HG03066 (cell line): Measurements from ENCODE around the gene SUMO1.
"Not testable (repeated sequence)": the region's sequence is repeated elsewhere in the genome, so short reads cannot be mapped to it uniquely, and the experiment has no call there.

Experiments
- ATAC-seq: cut with Tn5 transposase; IDR thresholded peaks from one replicate; pipeline ENCODE4 v1.9.1; 2021; ENCODE audit warnings: low read depth; ENCODE audit not compliant: unreplicated experiment

SUMO1 gene

GRCh38 chr2:202238234-202239197 lies at the start of gene SUMO1:
TSS of gene SUMO1 (minus strand) at chr2:202238597. CDS start at chr2:202238451, 146 bp downstream.
- peak; percentile 94 for ATAC-seq

GRCh38 chr2:202286595-202286994 lies 48.2 kb upstream of the SUMO1 start:
- no peak for ATAC-seq

DNA sequence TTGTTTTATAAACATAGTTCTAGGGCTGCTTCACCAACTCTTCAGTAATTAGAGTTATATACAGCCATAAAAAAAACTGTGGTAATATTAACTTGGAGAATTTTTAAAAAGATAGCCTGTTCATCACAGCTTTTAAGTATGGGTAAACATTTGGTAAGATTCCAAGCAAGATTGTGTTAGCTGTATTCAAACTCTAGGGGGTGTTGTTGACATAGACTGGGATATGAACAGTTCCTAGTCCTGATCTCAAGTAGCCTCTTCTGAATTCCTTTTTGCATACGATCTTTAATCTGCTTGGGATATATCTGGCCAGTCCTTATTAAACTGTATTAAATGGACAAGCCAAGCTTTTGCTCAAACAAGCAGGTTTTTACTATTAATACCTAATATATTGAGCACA lies 40.5 kb upstream of the SUMO1 start:
- ATAC-seq: no peak

DNA sequence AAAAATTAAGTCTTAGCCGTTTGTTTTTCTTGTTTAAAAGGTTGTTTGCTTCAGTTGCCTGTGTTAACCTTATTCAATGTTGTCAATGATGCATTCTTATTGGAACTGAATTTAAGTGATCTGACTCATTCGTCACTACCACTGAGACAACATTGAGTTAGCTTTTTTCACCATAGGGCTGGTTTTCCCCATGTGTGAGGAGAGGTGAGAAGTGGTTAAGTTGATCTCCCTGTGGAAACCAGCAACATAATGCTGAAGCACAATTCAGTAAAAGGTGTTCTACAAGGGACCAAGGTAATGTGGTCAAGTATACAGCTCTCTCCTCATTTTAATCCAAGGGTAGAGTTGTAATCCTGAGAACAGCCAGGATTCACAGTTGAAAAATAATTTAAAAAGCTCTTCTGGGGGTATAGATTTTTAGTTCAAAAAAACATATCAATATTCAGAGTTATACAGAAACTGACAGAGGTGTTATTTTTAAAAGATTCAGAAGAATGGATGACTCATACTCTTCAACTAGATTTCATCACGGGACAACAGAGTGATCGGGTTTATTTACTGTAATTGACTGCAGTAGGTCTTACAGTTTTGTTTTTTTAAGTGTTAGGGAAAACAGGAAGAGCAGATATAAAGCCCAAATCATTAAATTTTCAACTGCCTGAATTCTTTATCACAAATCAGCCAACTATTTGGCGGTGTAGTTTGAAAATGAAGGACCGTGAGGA lies 39.8 kb upstream of the SUMO1 start:
- peak; percentile 62 for ATAC-seq

- not testable (repeated sequence) for ATAC-seq
These were observed 37.8 kb upstream of the SUMO1 start for GRCh38 chr2:202276078-202276720.

DNA sequence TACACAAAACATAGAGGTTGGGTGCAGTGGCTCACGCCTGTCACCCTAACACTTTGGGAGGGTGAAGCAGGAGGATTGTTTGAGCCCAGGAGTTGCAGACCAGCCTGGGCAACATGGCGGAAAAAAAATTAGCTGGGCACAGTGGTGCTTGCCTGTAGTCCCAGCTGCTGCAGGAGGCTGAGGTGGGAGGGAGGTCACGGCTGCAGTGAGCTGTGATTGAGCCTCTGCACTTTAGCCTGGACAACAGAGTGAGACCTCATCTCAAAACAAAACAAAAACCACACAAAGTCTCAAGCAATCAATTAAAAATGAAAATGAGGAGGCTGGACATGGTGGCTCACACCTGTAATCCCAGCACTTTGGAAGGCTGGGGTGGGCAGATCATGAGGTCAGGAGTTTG lies 32.1 kb upstream of the SUMO1 start:
- no peak for ATAC-seq

- no peak for ATAC-seq
These were observed 31.2 kb upstream of the SUMO1 start for GRCh38 chr2:202269585-202269984.

GRCh38 chr2:202267495-202267894 lies 29.1 kb upstream of the SUMO1 start:
- ATAC-seq: no peak

- peak; percentile 75 for ATAC-seq
These were observed 27.3 kb upstream of the SUMO1 start, which contains the start of gene NOP58 for GRCh38 chr2:202265467-202266277. TSS of gene NOP58 (plus strand) at chr2:202265763. CDS start at chr2:202265942, 179 bp downstream.

DNA sequence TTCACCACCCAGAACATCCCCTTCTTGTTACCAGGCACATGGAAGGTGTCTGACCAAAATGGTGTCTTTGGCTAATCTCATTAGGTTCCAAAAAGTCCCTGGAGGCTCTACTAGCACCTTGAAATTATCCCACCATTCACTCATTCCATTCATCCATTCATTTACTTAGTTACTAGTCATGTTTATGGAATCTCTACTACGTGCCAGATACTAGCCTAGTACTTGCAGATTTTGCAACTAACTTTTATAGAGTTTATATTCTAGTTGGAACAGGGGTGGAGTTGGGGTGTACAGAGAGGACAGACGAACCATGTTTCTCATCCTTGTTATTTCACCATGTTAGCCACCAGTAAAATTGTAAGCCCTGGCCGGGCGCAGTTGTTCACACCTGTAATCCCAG lies 23.1 kb upstream of the SUMO1 start:
- ATAC-seq: no peak

DNA sequence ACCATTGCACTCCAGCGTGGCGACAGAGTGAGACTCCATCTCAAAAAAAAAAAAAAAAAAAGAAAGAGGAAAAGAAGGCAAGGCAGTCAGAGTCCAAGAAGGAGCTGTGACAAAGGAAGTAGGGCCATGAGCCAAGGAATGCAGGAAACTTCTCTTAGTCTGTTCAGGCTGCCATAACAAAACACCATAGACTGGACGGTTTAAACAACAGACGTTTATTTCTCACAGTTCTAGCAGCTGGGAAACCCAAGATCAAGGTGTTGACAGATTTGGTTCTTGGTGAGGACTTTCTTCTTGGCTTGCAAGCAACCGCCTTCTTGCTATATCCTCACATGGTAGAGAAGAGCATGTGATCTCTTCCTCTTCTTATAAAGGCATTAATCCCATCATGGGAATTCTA lies 13.1 kb upstream of the SUMO1 start:
- no peak for ATAC-seq

- ATAC-seq: no peak
These were observed 11.3 kb upstream of the SUMO1 start for GRCh38 chr2:202249521-202250253.

GRCh38 chr2:202247710-202248109 lies 9.3 kb upstream of the SUMO1 start:
- ATAC-seq: not testable (repeated sequence)

DNA sequence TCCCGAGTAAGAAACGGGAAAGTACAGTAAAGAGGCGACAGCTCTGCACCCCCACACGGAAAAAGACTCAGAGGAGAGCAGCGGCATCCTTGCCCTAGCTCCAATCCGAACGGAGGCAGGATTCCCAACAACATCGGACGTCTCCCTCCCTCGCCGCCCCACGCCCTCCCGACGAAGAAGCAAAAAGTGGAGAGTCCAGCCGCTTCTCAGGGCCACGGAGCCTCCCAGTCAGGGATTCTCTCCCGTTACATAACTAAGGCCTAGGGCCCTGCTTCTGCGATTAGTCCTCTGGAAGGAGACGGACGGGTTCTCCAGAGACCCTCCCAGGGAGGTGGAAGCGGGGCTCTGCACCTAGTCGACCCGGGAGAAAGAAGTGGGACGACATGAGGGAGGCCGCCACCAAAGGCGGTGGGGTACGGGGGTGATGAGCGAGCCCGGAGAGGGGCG lies 587 bp downstream of the SUMO1 start:
- ATAC-seq: peak; percentile 46

- ATAC-seq: no peak
These were observed 16.5 kb downstream of the SUMO1 start for GRCh38 chr2:202221873-202222272.

GRCh38 chr2:202215179-202215578 lies 23.2 kb downstream of the SUMO1 start:
- no peak for ATAC-seq

DNA sequence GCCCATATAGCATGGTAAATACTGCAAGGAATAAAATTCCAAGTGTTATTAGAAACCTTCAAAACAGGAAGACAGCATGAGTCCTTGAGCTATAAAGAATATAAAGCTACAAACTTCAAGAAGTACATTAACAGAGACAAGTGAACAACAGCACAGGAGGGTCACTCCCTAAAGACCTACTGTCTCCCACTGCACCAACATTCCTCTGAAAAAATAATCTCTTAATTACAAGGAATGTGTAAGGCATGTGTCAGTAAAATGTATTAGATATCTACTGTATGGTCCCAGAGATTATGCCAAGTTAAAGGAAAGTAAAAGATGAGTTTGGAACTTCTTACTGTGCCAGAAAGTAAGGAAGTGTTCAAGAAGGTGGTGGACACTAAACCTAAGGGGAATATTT lies 29.9 kb downstream of the SUMO1 start:
- ATAC-seq: no peak

GRCh38 chr2:202204855-202205254 lies 33.5 kb downstream of the SUMO1 start:
- no peak for ATAC-seq

GRCh38 chr2:202203348-202203747 lies 35.0 kb downstream of the SUMO1 start:
- no peak for ATAC-seq
